Lower leg skin (tissue), 4 donors: ENCODE measurements around the gene NDFIP1. TPM values are rescaled to one million over a fixed set of nuclear protein-coding genes. Genes with fewer than 3 reads are reported as not detected.

Experiments
- DNase-seq, 2 donors: peaks; one replicate each; pipeline ENCODE4 v3.0.0-alpha.2; 2019; ENCODE audit warnings: low spot score in 2 of 2
- H3K4me3 ChIP-seq: fragments of 200-600 bp; sonication (generic); 2 replicates; pipeline ENCODE4 v1.5.1; 2017; ENCODE audit warnings: mild to moderate bottlenecking, low read depth; ENCODE audit not compliant: poor library complexity, severe bottlenecking
- POLR2A ChIP-seq, 2 donors: fragments of 450-650 bp; IDR thresholded peaks; one replicate each; pipeline ENCODE4 v1.6.1; 2016 to 2017; ENCODE audit warnings: antibody characterized with exemption in 2 of 2, mild to moderate bottlenecking in 1 of 2, moderate library complexity in 1 of 2
- WGBS, 2 donors: methylation state at CpG; one replicate each; pipeline ENCODE4 v1.1.5; 2018; 5-methylcytosine and 5-hydroxymethylcytosine counted together
- intact Hi-C: fragments of 100-400 bp; cut with DNase I; formaldehyde crosslinking; loops from one replicate; pipeline ENCODE4 v1.15.0; 2023; ENCODE audit warnings: low total_unique reads
- total RNA-seq, 4 donors: library from RNA; depleted of rRNA; stranded (reverse); fragments of >200 nt; gene quantifications; one replicate each; pipeline ENCODE4 v1.1.0, GENCODE V29; 2016
- TF ChIP-seq, protein P1 (sequence below), 3 donors: fragments of 450-650 bp; IDR thresholded peaks; one replicate each; pipeline ENCODE4 v1.5.1; 2016; ENCODE audit warnings: antibody characterized with exemption in 3 of 3, mild to moderate bottlenecking in 3 of 3, moderate library complexity in 2 of 3

NDFIP1 gene
- total RNA-seq, 4 donors from 2014 or later = 25.8 to 83.9 (median 56.6) TPM

DNA sequence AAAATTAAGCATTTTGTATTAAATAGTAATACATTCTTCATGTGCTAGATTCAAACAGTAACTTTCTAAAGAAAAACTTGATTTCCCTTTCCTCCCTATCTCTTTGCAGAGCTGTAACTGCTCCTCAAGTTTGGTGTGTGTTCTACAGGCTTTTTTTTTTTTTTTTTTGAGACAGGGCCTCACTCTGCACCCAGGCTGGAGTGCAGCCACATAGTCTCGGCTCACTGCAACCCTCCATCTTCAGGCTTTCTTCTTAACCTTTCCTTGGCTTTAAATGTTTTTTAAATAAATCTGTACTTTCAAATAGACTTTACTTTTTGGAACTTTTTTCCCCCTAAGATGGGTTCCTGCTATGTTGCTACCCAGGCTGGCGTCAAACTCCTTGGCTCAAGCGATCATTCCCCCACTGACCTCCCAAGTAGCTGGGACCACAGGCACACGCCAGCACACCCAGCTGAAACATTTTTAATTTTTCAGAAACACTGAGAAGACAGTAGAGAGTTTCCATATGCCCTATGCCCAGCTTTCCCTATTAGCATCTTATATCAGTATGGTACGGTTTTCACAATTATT, 9.1 kb downstream of the NDFIP1 start:
- TF ChIP-seq, protein P1, sequence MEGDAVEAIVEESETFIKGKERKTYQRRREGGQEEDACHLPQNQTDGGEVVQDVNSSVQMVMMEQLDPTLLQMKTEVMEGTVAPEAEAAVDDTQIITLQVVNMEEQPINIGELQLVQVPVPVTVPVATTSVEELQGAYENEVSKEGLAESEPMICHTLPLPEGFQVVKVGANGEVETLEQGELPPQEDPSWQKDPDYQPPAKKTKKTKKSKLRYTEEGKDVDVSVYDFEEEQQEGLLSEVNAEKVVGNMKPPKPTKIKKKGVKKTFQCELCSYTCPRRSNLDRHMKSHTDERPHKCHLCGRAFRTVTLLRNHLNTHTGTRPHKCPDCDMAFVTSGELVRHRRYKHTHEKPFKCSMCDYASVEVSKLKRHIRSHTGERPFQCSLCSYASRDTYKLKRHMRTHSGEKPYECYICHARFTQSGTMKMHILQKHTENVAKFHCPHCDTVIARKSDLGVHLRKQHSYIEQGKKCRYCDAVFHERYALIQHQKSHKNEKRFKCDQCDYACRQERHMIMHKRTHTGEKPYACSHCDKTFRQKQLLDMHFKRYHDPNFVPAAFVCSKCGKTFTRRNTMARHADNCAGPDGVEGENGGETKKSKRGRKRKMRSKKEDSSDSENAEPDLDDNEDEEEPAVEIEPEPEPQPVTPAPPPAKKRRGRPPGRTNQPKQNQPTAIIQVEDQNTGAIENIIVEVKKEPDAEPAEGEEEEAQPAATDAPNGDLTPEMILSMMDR (IDR thresholded peaks at IDR 0.05) = no peak
- no peak for TF ChIP-seq POLR2A (IDR thresholded peaks at IDR 0.05)
- WGBS, 2 donors = 64 to 70% methylated on average over 5 of the region's 5 CpGs
- DNase-seq = no peak
- H3K4me3 ChIP-seq = no peak overlapping the region
- intact Hi-C loops = no loop called here

GRCh38 chr5:142118155-142118686, 9.6 kb downstream of the NDFIP1 start:
- TF ChIP-seq, protein P1 (IDR thresholded peaks at IDR 0.05) = no peak
- TF ChIP-seq POLR2A (IDR thresholded peaks at IDR 0.05) = no peak
- no peak for DNase-seq
- intact Hi-C loops = no loop called here
- 69 to 70% methylated on average over 3 of the region's 3 CpGs for WGBS, 2 donors
- H3K4me3 ChIP-seq = no peak overlapping the region

GRCh38 chr5:142119051-142119625, 10.6 kb downstream of the NDFIP1 start:
- no peak for TF ChIP-seq POLR2A (IDR thresholded peaks at IDR 0.05)
- TF ChIP-seq, protein P1 (IDR thresholded peaks at IDR 0.05) = no peak
- intact Hi-C loops = no loop called here

GRCh38 chr5:142120247-142120935, 11.8 kb downstream of the NDFIP1 start:
- intact Hi-C loops = no loop called here
- 54 to 59% methylated on average over 3 of the region's 3 CpGs for WGBS, 2 donors
- TF ChIP-seq POLR2A (IDR thresholded peaks at IDR 0.05) = no peak
- TF ChIP-seq, protein P1 (IDR thresholded peaks at IDR 0.05) = no peak
- no peak overlapping the region for H3K4me3 ChIP-seq
- no peak for DNase-seq

More at GRCh38 chr5:142119051-142119625, 10.6 kb downstream of the NDFIP1 start:
- H3K4me3 ChIP-seq = no peak overlapping the region
- DNase-seq = no peak

GRCh38 chr5:142122121-142122520, 13.5 kb downstream of the NDFIP1 start:
- TF ChIP-seq, protein P1 (IDR thresholded peaks at IDR 0.05) = no peak
- TF ChIP-seq POLR2A (IDR thresholded peaks at IDR 0.05) = no peak
- DNase-seq = no peak
- no peak overlapping the region for H3K4me3 ChIP-seq
- intact Hi-C loops = no loop called here
- WGBS, 2 donors = 0 to 32% methylated on average over 1 of the region's 1 CpG
